SH-SY5Y (cell line): ENCODE results near the gene RAB1A.

Source experiments
- GATA2 ChIP-seq: IDR thresholded peaks from 2 replicates; pipeline ENCODE4 v1.6.1; 2011; ENCODE audit warnings: mild to moderate bottlenecking, low read depth, low read length
- GATA3 ChIP-seq: IDR thresholded peaks from 2 replicates; pipeline ENCODE4 v1.6.1; 2011; ENCODE audit warnings: low read depth, mild to moderate bottlenecking, low read length, moderate library complexity

DNA sequence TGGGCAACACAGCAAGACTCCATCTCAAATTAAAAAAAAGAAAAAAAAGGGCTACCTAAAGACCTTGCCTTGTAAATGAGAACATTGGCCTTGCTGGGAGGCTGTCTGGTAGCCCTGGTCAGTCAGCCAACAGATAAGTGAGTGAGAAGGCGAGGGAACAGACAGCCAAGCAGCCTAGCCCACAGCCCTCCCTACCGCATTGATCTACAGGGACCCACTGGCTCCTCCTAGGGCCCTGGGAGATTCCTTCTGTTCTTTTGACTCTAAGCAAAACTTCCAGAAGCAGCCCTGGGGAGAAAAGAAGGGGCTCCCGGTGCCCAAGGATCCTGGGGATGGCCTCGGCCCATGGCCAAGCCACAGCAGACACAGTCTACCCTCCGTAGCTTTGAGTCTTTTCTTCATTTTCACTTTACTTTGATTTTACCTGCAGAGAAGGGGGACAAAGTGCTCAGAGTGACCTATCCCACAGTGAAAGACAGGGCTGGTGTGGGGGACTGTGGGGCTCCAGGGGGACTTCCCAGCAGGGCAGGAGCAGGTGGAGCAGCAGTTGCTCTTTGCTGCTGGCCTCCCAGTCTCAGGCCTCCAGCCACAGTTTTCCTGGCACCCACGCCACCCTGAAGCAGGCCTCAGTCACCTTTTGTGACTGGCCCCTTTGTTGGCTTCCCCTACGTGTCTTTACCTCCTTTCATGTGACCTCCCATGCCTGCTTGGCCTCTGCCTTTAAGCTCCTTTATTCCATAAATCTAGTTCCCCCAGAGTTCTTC lies 68.6 kb downstream of the RAB1A start:
- TF ChIP-seq GATA3 (no peak), GATA2 (no peak)
